Measurements from ENCODE around the gene GAD2.

GAD2 gene

DNA sequence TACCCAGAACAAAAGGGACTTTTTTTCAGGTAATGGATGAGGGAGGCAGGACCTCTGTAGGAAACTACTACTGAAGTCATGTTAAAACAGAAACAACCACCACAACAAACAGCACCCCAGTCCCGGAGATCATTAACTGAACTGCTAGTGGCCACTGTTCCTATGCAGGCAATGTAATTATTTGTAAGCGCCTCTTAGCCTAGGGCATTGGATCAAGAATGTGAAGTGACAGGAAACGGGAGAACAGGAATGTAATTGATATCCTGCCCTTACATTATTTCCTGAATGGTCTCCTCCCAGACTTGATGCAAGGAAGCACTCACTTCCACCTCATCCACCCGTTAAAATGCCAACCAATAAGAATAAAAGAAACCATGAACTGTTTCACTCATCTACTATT is 16.7 kb upstream of the GAD2 start:
- Histone ChIP-seq H3K4ac (ENCODE audit: low read depth in 1 of 2, low read length in 2 of 2) (no peak overlapping the region), H3K14ac (ENCODE audit: low read length in 2 of 2) (no peak overlapping the region), H3K4me1 (ENCODE audit: control insufficient read depth, insufficient read depth, low read depth, low read length) (no peaks in the 10 kb centered on the region), H3K27ac (ENCODE audit: low read length, poor library complexity, severe bottlenecking) (no peak overlapping the region), H2AK5ac (ENCODE audit: low read length, severe bottlenecking) (no peak overlapping the region), H3K23ac (ENCODE audit: low read length in 2 of 2) (no peak overlapping the region), H2BK5ac (ENCODE audit: low read depth, low read length, poor library complexity, severe bottlenecking) (no peak overlapping the region), H3K18ac (ENCODE audit: low read depth in 1 of 2, low read length in 2 of 2) (no peak overlapping the region), H2BK12ac (ENCODE audit: low read length in 2 of 2) (no peak overlapping the region), H3K9ac (ENCODE audit: low read length) (no peak overlapping the region), H2AFZ (ENCODE audit: low read depth, low read length) (no peak overlapping the region), H3K27me3 (ENCODE audit: control insufficient read depth in 1 of 2, insufficient read depth in 1 of 2, low read length in 2 of 2) (no peaks in the 10 kb centered on the region), H4K8ac (ENCODE audit: low read length) (no peak overlapping the region), H4K91ac (ENCODE audit: low read length) (no peak overlapping the region), H3K79me1 (replicated peaks; ENCODE audit: low read length, poor library complexity, severe bottlenecking) (no peaks in the 10 kb centered on the region), H2BK15ac (ENCODE audit: low read depth, poor library complexity, severe bottlenecking) (no peak overlapping the region), H3K4me2 (ENCODE audit: low read length, poor library complexity, severe bottlenecking) (no peak overlapping the region), H3K4me3 (ENCODE audit: insufficient read depth in 1 of 2, low read depth in 1 of 2, low read length in 2 of 2) (no peak overlapping the region), H3K9me3 (ENCODE audit: control insufficient read depth, low read length) (no peaks in the 10 kb centered on the region), H3K36me3 (ENCODE audit: control insufficient read depth in 1 of 2, insufficient read depth in 2 of 2, low read depth in 1 of 2, low read length in 2 of 2) (no peaks in the 10 kb centered on the region), H2BK120ac (ENCODE audit: low read depth, low read length) (no peak overlapping the region)
- no peak for DNase-seq
- 74% methylated on average over 4 of the region's 4 CpGs for WGBS

DNA sequence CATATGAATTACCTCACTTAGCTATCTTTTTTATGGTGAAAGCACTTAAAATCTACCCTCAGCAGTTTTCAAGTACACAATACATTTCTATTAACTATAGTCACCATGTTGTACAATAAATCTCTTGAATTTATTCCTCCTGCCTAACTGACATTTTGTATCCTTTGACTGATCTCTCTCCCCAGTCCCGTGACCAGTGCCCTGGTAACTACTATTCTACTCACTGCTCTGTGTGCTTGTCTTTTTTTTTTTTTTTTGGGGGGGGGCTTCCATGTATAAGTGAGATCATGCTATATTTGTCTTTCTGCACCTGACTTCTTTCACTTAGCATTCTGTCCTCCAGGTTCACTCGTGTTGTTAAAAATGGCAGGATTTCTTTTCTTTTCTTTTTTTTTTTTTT is 11.4 kb upstream of the GAD2 start:
- no CpG with 5 or more reads among the region's 2 CpGs for WGBS
- no peak overlapping the region for H3K27ac ChIP-seq (ENCODE audit: low read length, poor library complexity, severe bottlenecking)
- no peak overlapping the region for H3K4me3 ChIP-seq (ENCODE audit: insufficient read depth in 1 of 2, low read depth in 1 of 2, low read length in 2 of 2)
- no peak overlapping the region for H2AFZ ChIP-seq (ENCODE audit: low read depth, low read length)
- no peaks in the 10 kb centered on the region for H3K79me1 ChIP-seq (replicated peaks; ENCODE audit: low read length, poor library complexity, severe bottlenecking)
- peaks cover 8% of the 10 kb centered on the region for H3K9me3 ChIP-seq (ENCODE audit: control insufficient read depth, low read length)
- DNase-seq = no peak
- H3K9ac ChIP-seq (ENCODE audit: low read length) = no peak overlapping the region
- H3K14ac ChIP-seq (ENCODE audit: low read length in 2 of 2) = no peak overlapping the region
- H4K91ac ChIP-seq (ENCODE audit: low read length) = no peak overlapping the region
- no peak overlapping the region for H2AK5ac ChIP-seq (ENCODE audit: low read length, severe bottlenecking)
- no peak overlapping the region for H4K8ac ChIP-seq (ENCODE audit: low read length)
- no peaks in the 10 kb centered on the region for H3K4me1 ChIP-seq (ENCODE audit: control insufficient read depth, insufficient read depth, low read depth, low read length)
- no peak overlapping the region for H2BK120ac ChIP-seq (ENCODE audit: low read depth, low read length)
- H3K27me3 ChIP-seq (ENCODE audit: control insufficient read depth in 1 of 2, insufficient read depth in 1 of 2, low read length in 2 of 2) = peaks cover 0 to 6% of the 10 kb centered on the region in 2 experiments
- no peaks in the 10 kb centered on the region for H3K36me3 ChIP-seq (ENCODE audit: control insufficient read depth in 1 of 2, insufficient read depth in 2 of 2, low read depth in 1 of 2, low read length in 2 of 2)
- H3K23ac ChIP-seq (ENCODE audit: low read length in 2 of 2) = no peak overlapping the region
- H2BK15ac ChIP-seq (ENCODE audit: low read depth, poor library complexity, severe bottlenecking) = no peak overlapping the region
- H2BK5ac ChIP-seq (ENCODE audit: low read depth, low read length, poor library complexity, severe bottlenecking) = no peak overlapping the region
- no peak overlapping the region for H2BK12ac ChIP-seq (ENCODE audit: low read length in 2 of 2)
- H3K18ac ChIP-seq (ENCODE audit: low read depth in 1 of 2, low read length in 2 of 2) = no peak overlapping the region
- H3K4me2 ChIP-seq (ENCODE audit: low read length, poor library complexity, severe bottlenecking) = no peak overlapping the region
- H3K4ac ChIP-seq (ENCODE audit: low read depth in 1 of 2, low read length in 2 of 2) = no peak overlapping the region

DNA sequence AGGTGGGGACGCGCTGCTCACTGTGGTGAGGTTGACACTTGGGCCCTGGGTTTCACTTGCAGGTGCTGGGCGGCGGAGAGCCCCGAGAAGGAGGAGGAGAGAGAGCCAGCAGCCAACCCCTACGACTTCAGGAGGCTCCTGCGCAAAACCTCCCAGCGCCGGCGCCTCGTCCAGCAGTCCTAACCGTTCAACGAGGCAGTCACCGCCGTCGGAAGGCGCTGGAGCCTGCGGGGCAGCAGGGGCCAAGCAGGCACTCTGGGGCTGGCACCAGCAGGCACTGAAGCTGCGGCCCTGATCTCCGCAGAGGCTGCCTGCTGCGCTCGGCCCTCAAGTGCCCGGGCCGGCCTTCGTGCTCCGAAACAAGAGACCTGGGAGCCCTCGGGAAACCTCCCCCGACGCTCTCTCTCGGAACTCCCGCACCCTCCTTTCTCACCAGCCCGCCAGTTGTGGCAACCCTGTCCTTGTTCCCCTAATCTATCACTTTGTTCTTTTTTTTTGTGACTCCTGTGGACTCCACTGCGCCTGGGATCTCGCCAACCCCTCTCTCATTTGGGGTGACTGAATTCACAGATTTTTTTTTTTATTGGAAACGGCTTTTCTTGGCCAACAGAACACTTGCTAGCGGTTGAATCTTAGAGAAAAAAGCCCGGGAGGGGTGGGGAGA is 4.7 kb upstream of the GAD2 start:
- Histone ChIP-seq H2AFZ (ENCODE audit: low read depth, low read length) (no peak overlapping the region), H3K23ac (ENCODE audit: low read length in 2 of 2) (no peak overlapping the region), H2BK5ac (ENCODE audit: low read depth, low read length, poor library complexity, severe bottlenecking) (no peak overlapping the region), H2BK12ac (ENCODE audit: low read length in 2 of 2) (no peak overlapping the region), H4K8ac (ENCODE audit: low read length) (no peak overlapping the region), H2BK120ac (ENCODE audit: low read depth, low read length) (no peak overlapping the region), H3K4me1 (ENCODE audit: control insufficient read depth, insufficient read depth, low read depth, low read length) (peaks cover 13% of the 10 kb centered on the region), H3K27me3 (ENCODE audit: control insufficient read depth in 1 of 2, insufficient read depth in 1 of 2, low read length in 2 of 2) (peaks cover 62 to 73% of the 10 kb centered on the region in 2 experiments), H2AK5ac (ENCODE audit: low read length, severe bottlenecking) (no peak overlapping the region), H4K91ac (ENCODE audit: low read length) (no peak overlapping the region), H3K14ac (ENCODE audit: low read length in 2 of 2) (no peak overlapping the region), H3K4me3 (ENCODE audit: insufficient read depth in 1 of 2, low read depth in 1 of 2, low read length in 2 of 2) (no peak overlapping the region), H3K36me3 (ENCODE audit: control insufficient read depth in 1 of 2, insufficient read depth in 2 of 2, low read depth in 1 of 2, low read length in 2 of 2) (no peaks in the 10 kb centered on the region), H3K9ac (ENCODE audit: low read length) (no peak overlapping the region), H2BK15ac (ENCODE audit: low read depth, poor library complexity, severe bottlenecking) (no peak overlapping the region), H3K4me2 (ENCODE audit: low read length, poor library complexity, severe bottlenecking) (no peak overlapping the region), H3K9me3 (ENCODE audit: control insufficient read depth, low read length) (peaks cover 12% of the 10 kb centered on the region), H3K4ac (ENCODE audit: low read depth in 1 of 2, low read length in 2 of 2) (no peak overlapping the region), H3K18ac (ENCODE audit: low read depth in 1 of 2, low read length in 2 of 2) (no peak overlapping the region), H3K79me1 (replicated peaks; ENCODE audit: low read length, poor library complexity, severe bottlenecking) (no peaks in the 10 kb centered on the region), H3K27ac (ENCODE audit: low read length, poor library complexity, severe bottlenecking) (no peak overlapping the region)
- no peak for DNase-seq
- 32% methylated on average over 37 of the region's 37 CpGs for WGBS

DNA sequence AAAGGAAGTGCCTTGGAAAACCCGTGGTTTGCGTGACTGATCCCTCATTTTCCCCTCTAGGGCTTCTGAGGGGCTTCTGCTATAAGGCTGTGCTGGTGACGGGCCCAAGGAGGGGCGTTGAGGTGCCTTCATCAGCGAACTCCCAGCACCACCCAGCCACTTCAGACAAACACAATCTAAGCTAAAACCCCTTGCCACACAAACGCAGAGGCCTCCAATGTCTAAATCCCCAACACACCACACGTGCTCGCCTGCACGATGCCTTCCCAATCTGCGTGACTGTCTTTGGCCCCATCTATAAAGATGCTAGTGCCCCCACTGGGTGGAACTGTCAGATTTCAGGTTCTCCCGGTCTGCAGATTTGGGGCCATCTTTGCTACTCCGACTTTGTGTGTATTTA is 4.1 kb upstream of the GAD2 start:
- Histone ChIP-seq H3K79me1 (replicated peaks; ENCODE audit: low read length, poor library complexity, severe bottlenecking) (no peaks in the 10 kb centered on the region), H3K4me2 (ENCODE audit: low read length, poor library complexity, severe bottlenecking) (no peak overlapping the region), H3K4me1 (ENCODE audit: control insufficient read depth, insufficient read depth, low read depth, low read length) (peaks cover 17% of the 10 kb centered on the region), H3K27ac (ENCODE audit: low read length, poor library complexity, severe bottlenecking) (no peak overlapping the region), H4K8ac (ENCODE audit: low read length) (no peak overlapping the region), H3K9ac (ENCODE audit: low read length) (no peak overlapping the region), H3K4me3 (ENCODE audit: insufficient read depth in 1 of 2, low read depth in 1 of 2, low read length in 2 of 2) (no peak overlapping the region), H4K91ac (ENCODE audit: low read length) (no peak overlapping the region), H3K23ac (ENCODE audit: low read length in 2 of 2) (no peak overlapping the region), H3K9me3 (ENCODE audit: control insufficient read depth, low read length) (peaks cover 9% of the 10 kb centered on the region), H3K18ac (ENCODE audit: low read depth in 1 of 2, low read length in 2 of 2) (no peak overlapping the region), H2BK15ac (ENCODE audit: low read depth, poor library complexity, severe bottlenecking) (no peak overlapping the region), H3K27me3 (ENCODE audit: control insufficient read depth in 1 of 2, insufficient read depth in 1 of 2, low read length in 2 of 2) (peaks cover 68 to 79% of the 10 kb centered on the region in 2 experiments), H2BK120ac (ENCODE audit: low read depth, low read length) (no peak overlapping the region), H2AFZ (ENCODE audit: low read depth, low read length) (no peak overlapping the region), H3K36me3 (ENCODE audit: control insufficient read depth in 1 of 2, insufficient read depth in 2 of 2, low read depth in 1 of 2, low read length in 2 of 2) (no peaks in the 10 kb centered on the region), H3K14ac (ENCODE audit: low read length in 2 of 2) (no peak overlapping the region), H2BK5ac (ENCODE audit: low read depth, low read length, poor library complexity, severe bottlenecking) (no peak overlapping the region), H2BK12ac (ENCODE audit: low read length in 2 of 2) (no peak overlapping the region), H3K4ac (ENCODE audit: low read depth in 1 of 2, low read length in 2 of 2) (no peak overlapping the region), H2AK5ac (ENCODE audit: low read length, severe bottlenecking) (no peak overlapping the region)
- 61% methylated on average over 12 of the region's 12 CpGs for WGBS
- no peak for DNase-seq
